NCI-H2196 (cell line): ENCODE results near the gene SHISA8.
A peak's percentile ranks its signal among the peaks of the same experiment; 100 is the strongest.
"Not testable (repeated sequence)": the region's sequence is repeated elsewhere in the genome, so short reads cannot be mapped to it uniquely, and the experiment has no call there.

Experiments
- DNase-seq: peaks from one replicate; lab custom pipeline; 2025; ENCODE audit not compliant: unreplicated experiment; lab: John Stamatoyannopoulos, UW

Gene SHISA8

GRCh38 chr22:41915035-41915785, at the start of gene SHISA8:
SHISA8 (minus strand) TSS chr22:41915074; CDS start chr22:41914667, 407 bp downstream.
- peak; percentile 67 for DNase-seq

- no peak for DNase-seq
Measured at GRCh38 chr22:41964112-41964491, 49.2 kb upstream of the SHISA8 start.

GRCh38 chr22:41963453-41964111, 48.7 kb upstream of the SHISA8 start:
- DNase-seq: no peak

- DNase-seq: no peak
Measured at GRCh38 chr22:41957941-41958556, 43.2 kb upstream of the SHISA8 start.

- DNase-seq: no peak
Measured at GRCh38 chr22:41952713-41953112, 37.8 kb upstream of the SHISA8 start.

- no peak for DNase-seq
Measured at GRCh38 chr22:41951898-41952474, 37.1 kb upstream of the SHISA8 start, which contains the start of gene SMIM45. SMIM45 (plus strand) TSS chr22:41952150.

- no peak for DNase-seq
Measured at GRCh38 chr22:41949297-41949965, 34.6 kb upstream of the SHISA8 start.

- DNase-seq: not testable (repeated sequence)
Measured at GRCh38 chr22:41948928-41949296, 34.0 kb upstream of the SHISA8 start.

- DNase-seq: no peak
Measured at GRCh38 chr22:41948142-41948541, 33.3 kb upstream of the SHISA8 start.

- no peak for DNase-seq
Measured at GRCh38 chr22:41947424-41948080, 32.7 kb upstream of the SHISA8 start.

GRCh38 chr22:41946629-41947423, 32.0 kb upstream of the SHISA8 start, which contains the start of gene CENPM:
CENPM (minus strand) TSS chr22:41947152; CDS start chr22:41947076, 76 bp downstream.
- DNase-seq: peak; percentile 95

- DNase-seq: no peak
Measured at GRCh38 chr22:41943661-41944209, 28.9 kb upstream of the SHISA8 start.

- DNase-seq: peak; percentile 83
Measured at GRCh38 chr22:41940832-41941765, 26.2 kb upstream of the SHISA8 start.

- DNase-seq: peak; percentile 38
Measured at GRCh38 chr22:41939981-41940831, 25.3 kb upstream of the SHISA8 start.

- no peak for DNase-seq
Measured at GRCh38 chr22:41936894-41937169, 22.0 kb upstream of the SHISA8 start.

- no peak for DNase-seq
Measured at GRCh38 chr22:41935509-41935908, 20.6 kb upstream of the SHISA8 start.

GRCh38 chr22:41935015-41935351, 20.1 kb upstream of the SHISA8 start:
- no peak for DNase-seq
